Heart left ventricle (tissue), 13 donors: Measurements from ENCODE around the gene LCN10.

ENCODE experiments used
- POLR2A ChIP-seq, 2 donors: fragments of 450-650 bp; IDR thresholded peaks; one replicate each; pipeline ENCODE4 v1.6.1; 2017; ENCODE audit warnings: antibody characterized with exemption in 2 of 2, mild to moderate bottlenecking in 2 of 2, moderate library complexity in 2 of 2
- TF ChIP-seq, protein P1 (sequence below), 12 donors: fragments of 200-600 bp; sonication (generic) in 4 of 12; IDR thresholded peaks; one replicate each; pipeline versions ENCODE4 v1.5.0 to v1.8.0; 2018 to 2022; ENCODE audit warnings: antibody characterized with exemption in 12 of 12, mild to moderate bottlenecking in 5 of 12
- donor health status: ischemic (EF 13 %, LVEDD 7.1; RV severe dilation, severe dysfunction).
- donor health status: DM: no; HTN: yes; CAD: no.
- donor health status: DM: no; HTN: no; CAD: no.
- donor health status: ischemic (EF 25% LVEDD 6.9; RV normal size, moderate dysfunction).
- donor health status: ischemic (EF 25% LVEDD 5.7; RV mildly dilated, moderate dysfunction).
- donor health status: ischemic (EF 35%, LVEDD 5.7; RV mildly dilated, moderate dysfunction).
- donor health status: nonischemic (EF 11% LVEDD 7.7; RV severe dilation, severe dysfunction).
- donor health status: DM: yes; HTN: yes; CAD: no.
- donor health status: PGD.
- donor health status: ischemic (EF 29% LVEDD 5.4; RV normal size, mild dysfunction).
- donor health status: nonischemic (EF 23%, LVEDD 6.1; RV moderate dilation, normal function).

DNA sequence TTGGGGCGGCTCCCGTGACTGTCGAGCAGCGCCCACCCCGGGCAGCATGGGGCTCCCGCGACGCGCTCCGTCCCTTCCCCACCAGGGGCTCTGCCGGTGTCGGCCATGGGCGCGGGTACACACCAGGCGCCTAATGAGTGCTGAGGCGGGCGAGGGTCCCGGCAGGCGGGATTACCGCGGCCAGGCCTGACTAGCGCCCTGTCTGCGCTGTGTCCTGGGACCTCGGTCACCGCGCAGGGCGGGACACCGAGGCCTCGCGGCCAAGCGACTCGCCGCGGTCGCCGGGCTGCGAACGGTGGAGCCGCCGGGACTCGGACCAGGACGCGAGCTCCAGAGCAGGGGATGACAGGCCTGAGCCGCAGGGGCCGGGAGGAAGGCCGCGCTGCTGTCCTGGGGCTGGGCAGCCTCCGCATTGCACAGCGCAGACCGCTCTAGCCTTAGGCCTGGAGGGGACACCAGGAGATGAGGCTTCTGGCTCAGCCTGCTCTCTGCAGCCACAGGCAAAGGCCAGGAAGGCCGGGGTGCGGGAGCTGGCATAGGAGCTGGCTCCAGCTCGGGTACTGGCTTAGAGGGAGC, 14.1 kb downstream of the LCN10 start:
- TF ChIP-seq POLR2A (IDR thresholded peaks at IDR 0.05), result no peak
- TF ChIP-seq, protein P1, sequence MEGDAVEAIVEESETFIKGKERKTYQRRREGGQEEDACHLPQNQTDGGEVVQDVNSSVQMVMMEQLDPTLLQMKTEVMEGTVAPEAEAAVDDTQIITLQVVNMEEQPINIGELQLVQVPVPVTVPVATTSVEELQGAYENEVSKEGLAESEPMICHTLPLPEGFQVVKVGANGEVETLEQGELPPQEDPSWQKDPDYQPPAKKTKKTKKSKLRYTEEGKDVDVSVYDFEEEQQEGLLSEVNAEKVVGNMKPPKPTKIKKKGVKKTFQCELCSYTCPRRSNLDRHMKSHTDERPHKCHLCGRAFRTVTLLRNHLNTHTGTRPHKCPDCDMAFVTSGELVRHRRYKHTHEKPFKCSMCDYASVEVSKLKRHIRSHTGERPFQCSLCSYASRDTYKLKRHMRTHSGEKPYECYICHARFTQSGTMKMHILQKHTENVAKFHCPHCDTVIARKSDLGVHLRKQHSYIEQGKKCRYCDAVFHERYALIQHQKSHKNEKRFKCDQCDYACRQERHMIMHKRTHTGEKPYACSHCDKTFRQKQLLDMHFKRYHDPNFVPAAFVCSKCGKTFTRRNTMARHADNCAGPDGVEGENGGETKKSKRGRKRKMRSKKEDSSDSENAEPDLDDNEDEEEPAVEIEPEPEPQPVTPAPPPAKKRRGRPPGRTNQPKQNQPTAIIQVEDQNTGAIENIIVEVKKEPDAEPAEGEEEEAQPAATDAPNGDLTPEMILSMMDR (IDR thresholded peaks at IDR 0.05), result no peak
